Cerebellar cortex (tissue), 1 donor: ENCODE measurements around the gene ZNF44.

ENCODE experiments used
- DNase-seq: peaks from one replicate; pipeline ENCODE4 v3.0.0-alpha.2; 2015; ENCODE audit warnings: low spot score

Gene ZNF44

GRCh38 chr19:12261554-12261953 lies 33.1 kb downstream of the ZNF44 start:
- no peak for DNase-seq

GRCh38 chr19:12260861-12261260 lies 33.8 kb downstream of the ZNF44 start:
- DNase-seq = no peak

- no peak for DNase-seq
Measured at GRCh38 chr19:12260236-12260635, 34.4 kb downstream of the ZNF44 start.

- no peak for DNase-seq
Measured at GRCh38 chr19:12255372-12255771, 39.3 kb downstream of the ZNF44 start.

- no peak for DNase-seq
Measured at GRCh38 chr19:12247644-12248222, 47.0 kb downstream of the ZNF44 start.

- DNase-seq = no peak
Measured at GRCh38 chr19:12244370-12244769, 50.3 kb downstream of the ZNF44 start.

- no peak for DNase-seq
Measured at GRCh38 chr19:12237143-12237839, 57.4 kb downstream of the ZNF44 start.

GRCh38 chr19:12232961-12233360 lies 61.7 kb downstream of the ZNF44 start:
- no peak for DNase-seq

- DNase-seq = peak; percentile 5
Measured at GRCh38 chr19:12230751-12231733, 63.6 kb downstream of the ZNF44 start.

- DNase-seq = no peak
Measured at GRCh38 chr19:12229990-12230389, 64.7 kb downstream of the ZNF44 start.

GRCh38 chr19:12224676-12225075 lies 70.0 kb downstream of the ZNF44 start:
- no peak for DNase-seq

- no peak for DNase-seq
Measured at GRCh38 chr19:12222980-12223630, 71.6 kb downstream of the ZNF44 start.
